K562 (cell line): ENCODE measurements around the gene PHF5A. TPM values are rescaled to one million over a fixed set of nuclear protein-coding genes. Genes with fewer than 3 reads are reported as not detected.

ENCODE experiments used
- ATAC-seq: fragments of 200-7000 bp; cut with Tn5 transposase; 3 replicates; pipeline ENCODE4 v1.9.1; 2020; ENCODE audit warnings: moderate library complexity
- BruUV-seq: library from RNA; stranded (reverse); fragments of 400-500 nt; replicated peaks from 2 replicates; lab custom pipeline; 2021; lab: Mats Ljungman, UMichigan
- CTCF ChIA-PET: fragments of 300-600 bp; formaldehyde crosslinking; extraction: SDS; loops from one replicate; lab custom pipeline; 2021; ENCODE audit warnings: low intra/inter-chr PET ratio; lab: Yijun Ruan, JAX
- POLR2A ChIA-PET: fragments of 300-600, 350-650 bp; sonication (Branson Sonifier 250); formaldehyde crosslinking; extraction: SDS; loops from one replicate; lab custom pipeline; 2021; ENCODE audit warnings: antibody characterized with exemption, inconsistent platforms; lab: Yijun Ruan, JAX
- DNase-seq, 4 experiments: peaks; one replicate each; pipeline versions ENCODE4 v3.0.0 to v3.0.0-alpha.2; 2011 to 2018; ENCODE audit warnings: low spot score in 3 of 4, mixed read lengths in 3 of 4; ENCODE audit errors: extremely low read depth in 1 of 4
- FAIRE-seq: peaks from 2 replicates; lab custom pipeline; 2011; peaks lifted over from hg19 to GRCh38; lab: Jason Lieb, UNC
- H2AFZ ChIP-seq: 2 replicates; pipeline ENCODE4 v1.6.0; 2011; ENCODE audit warnings: low read depth, low read length, control low read depth, inconsistent platforms
- H3K27ac ChIP-seq: fragments of 200-600 bp; 3 replicates; pipeline ENCODE4 v1.8.0; 2011; ENCODE audit warnings: low read depth, mild to moderate bottlenecking, control low read depth, inconsistent platforms, low read length, moderate library complexity, mixed read lengths; ENCODE audit errors: extremely low read depth
- H3K27me3 ChIP-seq, 2 experiments: fragments of 300-600 bp in 1 of 2; 2 replicates in 1 of 2; 3 replicates in 1 of 2; pipeline versions ENCODE4 v1.6.0 to v1.8.0; 2011; ENCODE audit warnings: inconsistent platforms in 2 of 2, low read length in 2 of 2, mild to moderate bottlenecking in 1 of 2, mixed read lengths in 1 of 2, moderate library complexity in 1 of 2; ENCODE audit not compliant: control insufficient read depth in 2 of 2, insufficient read depth in 2 of 2
- H3K36me3 ChIP-seq: fragments of 300-600 bp; 3 replicates; pipeline ENCODE4 v1.8.0; 2011; ENCODE audit warnings: mild to moderate bottlenecking, low read length, inconsistent platforms; ENCODE audit not compliant: control insufficient read depth, insufficient read depth
- H3K4me1 ChIP-seq, 2 experiments: fragments of 200-600 bp in 1 of 2; replicated peaks in 1 of 2; 2 replicates in 1 of 2; 3 replicates in 1 of 2; pipeline versions ENCODE4 v1.5.1 to v1.8.0; 2011; ENCODE audit warnings: inconsistent platforms in 2 of 2, low read length in 2 of 2, mild to moderate bottlenecking in 1 of 2, mixed read lengths in 1 of 2, moderate library complexity in 1 of 2; ENCODE audit not compliant: control insufficient read depth in 2 of 2, insufficient read depth in 2 of 2
- H3K4me2 ChIP-seq: 2 replicates; pipeline ENCODE4 v1.6.1; 2011; ENCODE audit warnings: low read length, control low read depth, inconsistent platforms, mixed read lengths; ENCODE audit not compliant: insufficient read depth
- H3K4me3 ChIP-seq: fragments of 200-600 bp; sonication (generic), shearing (Covaris generic); 2 replicates; pipeline ENCODE4 v1.5.1; 2016; ENCODE audit warnings: control low read depth, inconsistent platforms
- H3K79me2 ChIP-seq: fragments of 200-600 bp; 3 replicates; pipeline ENCODE4 v1.8.0; 2011; ENCODE audit warnings: low read length, inconsistent platforms; ENCODE audit not compliant: control insufficient read depth, insufficient read depth
- H3K9ac ChIP-seq, 2 experiments: 2 replicates each; pipeline versions ENCODE4 v1.6.0 to v1.6.1; 2011; ENCODE audit warnings: low read depth in 2 of 2, low read length in 2 of 2, control low read depth in 1 of 2, inconsistent platforms in 1 of 2, mild to moderate bottlenecking in 1 of 2, mixed read lengths in 1 of 2; ENCODE audit not compliant: insufficient read depth in 1 of 2
- H3K9me1 ChIP-seq: one replicate; pipeline ENCODE4 v1.6.0; 2011; ENCODE audit warnings: inconsistent platforms, mild to moderate bottlenecking, low read length, moderate library complexity; ENCODE audit not compliant: control insufficient read depth, insufficient read depth
- H3K9me3 ChIP-seq: replicated peaks from 2 replicates; pipeline ENCODE4 v1.5.1; 2011; ENCODE audit warnings: low read depth, low read length, inconsistent platforms; ENCODE audit not compliant: control insufficient read depth, insufficient read depth
- H4K20me1 ChIP-seq: replicated peaks from 2 replicates; pipeline ENCODE4 v1.6.1; 2011; ENCODE audit warnings: low read length, inconsistent platforms, mixed read lengths; ENCODE audit not compliant: control insufficient read depth, insufficient read depth
- COPS2 ChIP-seq: fragments of 450-650 bp; conservative IDR thresholded peaks from 2 replicates; pipeline ENCODE4 v1.6.1; 2016; ENCODE audit warnings: mild to moderate bottlenecking, moderate library complexity
- ETS1 ChIP-seq: conservative IDR thresholded peaks from 2 replicates; pipeline ENCODE4 v1.6.1; 2011; ENCODE audit warnings: low read depth, mild to moderate bottlenecking, low read length; ENCODE audit not compliant: control insufficient read depth
- GABPB2 ChIP-seq: fragments of 250-450 bp; sonication (Bioruptor Pico); conservative IDR thresholded peaks from 2 replicates; pipeline ENCODE4 v1.5.1; 2021; ENCODE audit warnings: mild to moderate bottlenecking
- KLF16 ChIP-seq: IDR thresholded peaks from 2 replicates; pipeline ENCODE4 v1.6.1; 2016; ENCODE audit warnings: antibody characterized with exemption
- MLX ChIP-seq, 2 experiments: fragments of 450-650 bp in 1 of 2; sonication (generic) in 1 of 2; formaldehyde crosslinking; conservative IDR thresholded peaks; 2 replicates each; pipeline versions ENCODE4 v1.4.0 to v1.8.1; 2020 to 2022; ENCODE audit warnings: mild to moderate bottlenecking in 1 of 2, missing genetic modification reagents in 1 of 2
- MYC ChIP-seq, 2 experiments: fragments of 250-450 bp in 1 of 2; sonication (Bioruptor Pico) in 1 of 2; IDR thresholded peaks; 2 replicates each; pipeline versions ENCODE4 v1.5.1 to v1.6.1; 2012 to 2021; ENCODE audit warnings: low read depth in 2 of 2, borderline replicate concordance in 1 of 2, improper control_type of control experiment in 1 of 2, low read length in 1 of 2, mild to moderate bottlenecking in 1 of 2, moderate library complexity in 1 of 2
- PATZ1 ChIP-seq: fragments of 250-450 bp; sonication (Bioruptor Pico); IDR thresholded peaks from 2 replicates; pipeline ENCODE4 v1.5.0; 2020; ENCODE audit warnings: mild to moderate bottlenecking, borderline replicate concordance
- ZFP91 ChIP-seq: sonication (generic); formaldehyde crosslinking; IDR thresholded peaks from 2 replicates; pipeline ENCODE4 v1.8.0; 2022; ENCODE audit warnings: mild to moderate bottlenecking, missing genetic modification reagents
- ZNF444 ChIP-seq: fragments of 250-450 bp; sonication (Bioruptor Pico); IDR thresholded peaks from 2 replicates; pipeline ENCODE4 v1.4.0; 2020; ENCODE audit warnings: mild to moderate bottlenecking, moderate library complexity
- ZNF586 ChIP-seq: fragments of 450-650 bp; formaldehyde crosslinking; conservative IDR thresholded peaks from 2 replicates; pipeline ENCODE4 v1.4.0; 2020; ENCODE audit warnings: mild to moderate bottlenecking, moderate library complexity
- ZNF707 ChIP-seq: fragments of 250-450 bp; sonication (Bioruptor Pico); conservative IDR thresholded peaks from 2 replicates; pipeline ENCODE4 v1.8.0; 2022; ENCODE audit warnings: inconsistent platforms, mild to moderate bottlenecking, moderate library complexity
- WGBS: fragments of 100-300 bp; shearing (Covaris generic); methylation state at CpG from one replicate; pipeline ENCODE4 v1.1.6; 2016; ENCODE audit warnings: low coverage, mixed read lengths; ENCODE audit not compliant: insufficient coverage; ENCODE audit errors: missing lambda C conversion rate; 5-methylcytosine and 5-hydroxymethylcytosine counted together
- in situ Hi-C: fragments of 300-500 bp; cut with MboI; formaldehyde crosslinking; loops from 4 replicates; pipeline ENCODE4 v1.15.0; 2018; ENCODE audit warnings: inconsistent platforms, mixed read lengths
- intact Hi-C: fragments of 100-400 bp; cut with micrococcal nuclease; formaldehyde crosslinking; loops from 2 replicates; pipeline ENCODE4 v1.14.2; 2022
- polyA plus RNA-seq, 8 experiments: library from polyadenylated mRNA; depleted of rRNA in 4 of 8; stranded (reverse) in 5 of 8; unstranded in 3 of 8; fragments of >200 nt; fragmentation: Nextera tagmentation in 2 of 8; fragmentation: Illumina TruSeq in 1 of 8; extraction: Ambion mirVana in 2 of 8; extraction: Trizol in 1 of 8; gene quantifications; 2 replicates each; pipeline versions ENCODE4 v1.2.1 to v1.2.3, GENCODE V29; 2011 to 2014; ENCODE audit warnings: inconsistent platforms in 1 of 8, missing spikeins in 1 of 8
- total RNA-seq, 7 experiments: library from RNA; depleted of rRNA in 6 of 7; stranded (reverse); fragments of >200 nt in 6 of 7; fragmentation: Illumina TruSeq in 2 of 7; extraction: Trizol in 2 of 7; gene quantifications; 2 replicates each; pipeline versions ENCODE4 v1.2.1 to v1.2.3, GENCODE V29; 2011 to 2021; ENCODE audit warnings: low replicate concordance in 1 of 7

Gene PHF5A
- total and polyA plus RNA-seq, 9 of the 15 experiments (the other 6 are each of a cell fraction or from before 2014, with no cell fraction given): 14.2 to 144 (median 101) TPM

GRCh38 chr22:41447435-41448188 lies 20.9 kb downstream of the PHF5A start:
- CTCF ChIA-PET: no interaction called here
- H3K4me2 ChIP-seq: peak overlapping the region; percentile 94
- no peaks in the 10 kb centered on the region for H3K9me3 ChIP-seq
- H3K36me3 ChIP-seq: peaks cover 7% of the 10 kb centered on the region
- FAIRE-seq: no peak
- H3K9ac ChIP-seq: peak overlapping the region; percentile 89 to 96
- H2AFZ ChIP-seq: peak overlapping the region; percentile 84
- H3K79me2 ChIP-seq: peaks cover 53% of the 10 kb centered on the region
- DNase-seq: peak; percentile 33 to 69 (median 38)
- BruUV-seq: no TSS peak
- WGBS: 0% methylated on average over 33 of the region's 63 CpGs
- H3K4me3 ChIP-seq: peak overlapping the region; percentile 92
- in situ Hi-C loops: no loop called here
- H4K20me1 ChIP-seq: peaks cover 6% of the 10 kb centered on the region
- H3K9me1 ChIP-seq: no peaks in the 10 kb centered on the region
- intact Hi-C loops: loop anchor here (2.0 kb wide), 1 partner anchor 21 kb away; the partner anchor contains the start of genes ACO2 and PHF5A
- peak overlapping the region; percentile 94 for H3K27ac ChIP-seq
- ATAC-seq: peak; percentile 61
- H3K4me1 ChIP-seq: peaks cover 6 to 26% of the 10 kb centered on the region in 2 experiments; a peak in 4 of 5 replicates
- POLR2A ChIA-PET: interaction anchor here (0.6 to 3.0 kb wide), 17 partner anchors 8 to 1983 kb away, joined by 3 to 36 read pairs (median 4); partner anchors contain the start of genes ACO2, PHF5A and TEF
- H3K27me3 ChIP-seq: no peaks in the 10 kb centered on the region
- no peak for TF ChIP-seq ZFP91 (CRISPR knock-in tag)
- TF ChIP-seq ETS1: 0 out of 2 replicates have a peak, but pooled peaks have one; percentile 14
- TF ChIP-seq PATZ1 (CRISPR knock-in tag): no peak
- TF ChIP-seq KLF16: no peak
- TF ChIP-seq ZNF586 (CRISPR knock-in tag): no peak
- TF ChIP-seq GABPB2 (CRISPR knock-in tag): no peak
- TF ChIP-seq ZNF444 (CRISPR knock-in tag): no peak
- no peak for TF ChIP-seq MLX (CRISPR knock-in tag; conservative IDR thresholded peaks at IDR 0.05)
- no peak for TF ChIP-seq ZNF707
- TF ChIP-seq MYC (IDR thresholded peaks at IDR 0.05; ENCODE audit: low read depth, low read length): peak; percentile 64
- no peak for TF ChIP-seq MYC (CRISPR knock-in tag; IDR thresholded peaks at IDR 0.05; ENCODE audit: borderline replicate concordance, low read depth)
- no peak for TF ChIP-seq COPS2
